Mesodermal cell (in vitro differentiated cells): ENCODE data around the gene PKD1L1.

Experiments used
- H3K27ac ChIP-seq: 2 replicates; pipeline ENCODE4 v1.7.0; 2013; ENCODE audit warnings: mild to moderate bottlenecking, low read depth, low read length, moderate library complexity; ENCODE audit not compliant: severe bottlenecking
- H3K36me3 ChIP-seq: 2 replicates; pipeline ENCODE4 v1.7.1; 2013; ENCODE audit warnings: mild to moderate bottlenecking, low read length, moderate library complexity; ENCODE audit not compliant: control insufficient read depth, insufficient read depth
- H3K4me1 ChIP-seq: one replicate; pipeline ENCODE4 v1.7.1; 2013; ENCODE audit warnings: mild to moderate bottlenecking, low read length; ENCODE audit not compliant: insufficient read depth, control insufficient read depth, poor library complexity, severe bottlenecking
- H3K4me3 ChIP-seq: 2 replicates; pipeline ENCODE4 v1.7.0; 2013; ENCODE audit warnings: low read length, control low read depth, mild to moderate bottlenecking; ENCODE audit not compliant: insufficient read depth, poor library complexity, severe bottlenecking; ENCODE audit errors: extremely low read depth
- H3K9me3 ChIP-seq: 2 replicates; pipeline ENCODE4 v1.7.1; 2013; ENCODE audit warnings: mild to moderate bottlenecking, low read length, moderate library complexity; ENCODE audit not compliant: control insufficient read depth
- WGBS, 2 experiments: methylation state at CpG; one replicate each; pipeline ENCODE4 v1.1.5; 2013; ENCODE audit warnings: missing lambda C conversion rate in 2 of 2; ENCODE audit not compliant: insufficient coverage in 2 of 2; 5-methylcytosine and 5-hydroxymethylcytosine counted together

Gene PKD1L1

GRCh38 chr7:47937711-47938573, 10.3 kb downstream of the PKD1L1 start:
- WGBS, 2 experiments, result 92 to 94% methylated on average over 7 to 11 of the region's 11 CpGs
- Histone ChIP-seq H3K36me3 (no peaks in the 10 kb centered on the region), H3K4me3 (no peak overlapping the region), H3K9me3 (no peaks in the 10 kb centered on the region), H3K4me1 (peaks cover 23% of the 10 kb centered on the region), H3K27ac (no peak overlapping the region)

GRCh38 chr7:47937065-47937687, 11.1 kb downstream of the PKD1L1 start:
- Histone ChIP-seq H3K36me3 (no peaks in the 10 kb centered on the region), H3K9me3 (no peaks in the 10 kb centered on the region), H3K4me3 (no peak overlapping the region), H3K27ac (no peak overlapping the region), H3K4me1 (peaks cover 22% of the 10 kb centered on the region)
- 79 to 84% methylated on average over 6 to 9 of the region's 17 CpGs for WGBS, 2 experiments

GRCh38 chr7:47936323-47936722, 11.9 kb downstream of the PKD1L1 start:
- Histone ChIP-seq H3K36me3 (no peaks in the 10 kb centered on the region), H3K27ac (no peak overlapping the region), H3K4me1 (peaks cover 13% of the 10 kb centered on the region), H3K9me3 (no peaks in the 10 kb centered on the region), H3K4me3 (no peak overlapping the region)
- 68% methylated on average over 2 of the region's 4 CpGs; no CpG with 5 or more reads in 1 of the 2 experiments for WGBS, 2 experiments

GRCh38 chr7:47935336-47935735, 12.9 kb downstream of the PKD1L1 start:
- WGBS, 2 experiments, result 97 to 99% methylated on average over 7 to 9 of the region's 10 CpGs
- Histone ChIP-seq H3K27ac (no peak overlapping the region), H3K4me1 (peaks cover 3% of the 10 kb centered on the region), H3K36me3 (no peaks in the 10 kb centered on the region), H3K4me3 (no peak overlapping the region), H3K9me3 (no peaks in the 10 kb centered on the region)

- no peaks in the 10 kb centered on the region for H3K4me1 ChIP-seq
- no peak overlapping the region for H3K4me3 ChIP-seq
- WGBS, 2 experiments, result 56 to 76% methylated on average over 4 to 6 of the region's 6 CpGs
- no peak overlapping the region for H3K27ac ChIP-seq
- H3K36me3 ChIP-seq, result no peaks in the 10 kb centered on the region
- H3K9me3 ChIP-seq, result no peaks in the 10 kb centered on the region
Measured at GRCh38 chr7:47934831-47935230, 13.4 kb downstream of the PKD1L1 start.

GRCh38 chr7:47933215-47933614, 15.1 kb downstream of the PKD1L1 start:
- no peak overlapping the region for H3K4me3 ChIP-seq
- 98 to 100% methylated on average over 7 to 8 of the region's 8 CpGs for WGBS, 2 experiments
- no peak overlapping the region for H3K27ac ChIP-seq
- H3K9me3 ChIP-seq, result no peaks in the 10 kb centered on the region
- no peaks in the 10 kb centered on the region for H3K4me1 ChIP-seq
- no peaks in the 10 kb centered on the region for H3K36me3 ChIP-seq

GRCh38 chr7:47932466-47933037, 15.7 kb downstream of the PKD1L1 start:
- Histone ChIP-seq H3K36me3 (no peaks in the 10 kb centered on the region), H3K4me3 (no peak overlapping the region), H3K9me3 (no peaks in the 10 kb centered on the region), H3K4me1 (no peaks in the 10 kb centered on the region), H3K27ac (no peak overlapping the region)
- WGBS, 2 experiments, result 86 to 95% methylated on average over 9 to 11 of the region's 11 CpGs

GRCh38 chr7:47932016-47932415, 16.2 kb downstream of the PKD1L1 start:
- Histone ChIP-seq H3K36me3 (no peaks in the 10 kb centered on the region), H3K4me1 (no peaks in the 10 kb centered on the region), H3K9me3 (no peaks in the 10 kb centered on the region), H3K4me3 (no peak overlapping the region), H3K27ac (no peak overlapping the region)
- 73 to 92% methylated on average over 4 to 5 of the region's 6 CpGs for WGBS, 2 experiments

- H3K4me1 ChIP-seq, result no peaks in the 10 kb centered on the region
- H3K36me3 ChIP-seq, result no peaks in the 10 kb centered on the region
- 89 to 97% methylated on average over 12 of the region's 18 CpGs for WGBS, 2 experiments
- H3K27ac ChIP-seq, result no peak overlapping the region
- H3K9me3 ChIP-seq, result no peaks in the 10 kb centered on the region
- no peak overlapping the region for H3K4me3 ChIP-seq
Measured at GRCh38 chr7:47931005-47932004, 17.0 kb downstream of the PKD1L1 start.

- Histone ChIP-seq H3K27ac (no peak overlapping the region), H3K4me3 (no peak overlapping the region), H3K36me3 (no peaks in the 10 kb centered on the region), H3K9me3 (no peaks in the 10 kb centered on the region), H3K4me1 (no peaks in the 10 kb centered on the region)
- WGBS, 2 experiments, result 100% methylated on average over 1 of the region's 2 CpGs; no CpG with 5 or more reads in 1 of the 2 experiments
Measured at GRCh38 chr7:47924266-47924665, 24.0 kb downstream of the PKD1L1 start.
